Body of pancreas (tissue), 4 donors: ENCODE measurements around the gene DST. TPM values are rescaled to one million over a fixed set of nuclear protein-coding genes. Genes with fewer than 3 reads are reported as not detected.

Experiments used
- ATAC-seq: fragments of 150-250 bp; one replicate; pipeline ENCODE4 v1.9.1; 2016
- DNase-seq, 4 donors: peaks; one replicate each; pipeline ENCODE4 v3.0.0-alpha.2; 2019
- H3K27ac ChIP-seq, 4 donors: fragments of 200-600 bp; sonication (generic); 1 replicate in 3 of 4; 2 replicates in 1 of 4; pipeline versions ENCODE4 v1.5.1 to v1.6.1; 2016 to 2019; ENCODE audit warnings: mild to moderate bottlenecking in 1 of 4, mixed read lengths in 1 of 4, moderate library complexity in 1 of 4
- H3K27me3 ChIP-seq, 2 donors: fragments of 200-600 bp; sonication (generic); one replicate each; pipeline ENCODE4 v1.6.0; 2016; ENCODE audit warnings: mild to moderate bottlenecking in 1 of 2
- H3K36me3 ChIP-seq, 2 donors: fragments of 200-600 bp; sonication (generic); replicated peaks in 1 of 2; 2 replicates each; pipeline ENCODE4 v1.5.1; 2016; ENCODE audit warnings: low read depth in 2 of 2; ENCODE audit not compliant: insufficient read depth in 1 of 2
- H3K4me1 ChIP-seq: fragments of 200-600 bp; sonication (generic); one replicate; pipeline ENCODE4 v1.6.0; 2016
- H3K4me3 ChIP-seq, 2 donors: fragments of 200-600 bp; sonication (generic); 1 replicate in 1 of 2; 2 replicates in 1 of 2; pipeline ENCODE4 v1.5.1; 2016 to 2019
- H3K9me3 ChIP-seq, 3 donors: fragments of 200-600 bp; sonication (generic); 1 replicate in 2 of 3; 2 replicates in 1 of 3; pipeline ENCODE4 v1.5.1; 2016
- CTCF ChIP-seq, 7 experiments: fragments of 450-650 bp in 4 of 7; fragments of 200-600 bp in 3 of 7; sonication (generic) in 3 of 7; IDR thresholded peaks; one replicate each; pipeline ENCODE4 v1.5.1; 2016 to 2019; ENCODE audit warnings: antibody characterized with exemption in 7 of 7
- POLR2A ChIP-seq, 3 donors: fragments of 450-650 bp; IDR thresholded peaks; one replicate each; pipeline ENCODE4 v1.6.1; 2016; ENCODE audit warnings: antibody characterized with exemption in 3 of 3, mild to moderate bottlenecking in 2 of 3
- WGBS, 2 donors: methylation state at CpG; one replicate each; pipeline ENCODE4 v1.1.5; 2017; 5-methylcytosine and 5-hydroxymethylcytosine counted together
- intact Hi-C: fragments of 100-400 bp; cut with DNase I; formaldehyde crosslinking; loops from one replicate; pipeline ENCODE4 v1.15.1; 2023
- total RNA-seq, 2 donors: library from RNA; depleted of rRNA; stranded (reverse); fragments of >200 nt; gene quantifications; one replicate each; pipeline ENCODE4 v1.1.0, GENCODE V29; 2016

Gene DST
- total RNA-seq, 2 donors from 2014 or later: 105 to 117 TPM

GRCh38 chr6:56616967-56617366, 25.7 kb downstream of the DST start:
- intact Hi-C loops: no loop called here
- Histone ChIP-seq H3K4me1 (no peaks in the 10 kb centered on the region), H3K27me3 (no peaks in the 10 kb centered on the region), H3K9me3 (no peaks in the 10 kb centered on the region), H3K4me3 (no peak overlapping the region), H3K27ac (no peak overlapping the region), H3K36me3 (no peaks in the 10 kb centered on the region)
- no peak for TF ChIP-seq CTCF (IDR thresholded peaks at IDR 0.05)
- no peak for TF ChIP-seq POLR2A (IDR thresholded peaks at IDR 0.05)
- DNase-seq (no peak), ATAC-seq (no peak)
- WGBS, 2 donors: 84 to 85% methylated on average over 5 of the region's 5 CpGs

- DNase-seq (no peak), ATAC-seq (no peak)
- WGBS, 2 donors: 64 to 65% methylated on average over 6 of the region's 6 CpGs
- no peak overlapping the region for H3K27ac ChIP-seq
- intact Hi-C loops: no loop called here
- no peaks in the 10 kb centered on the region for H3K4me1 ChIP-seq
- TF ChIP-seq POLR2A (IDR thresholded peaks at IDR 0.05) (no peak), CTCF (IDR thresholded peaks at IDR 0.05) (no peak)
- no peak overlapping the region for H3K4me3 ChIP-seq
- no peaks in the 10 kb centered on the region for H3K27me3 ChIP-seq
- H3K36me3 ChIP-seq: no peaks in the 10 kb centered on the region
- no peaks in the 10 kb centered on the region for H3K9me3 ChIP-seq
Observed at GRCh38 chr6:56613247-56613851, 29.3 kb downstream of the DST start.

GRCh38 chr6:56608332-56608731, 34.4 kb downstream of the DST start:
- no peaks in the 10 kb centered on the region for H3K27me3 ChIP-seq
- intact Hi-C loops: no loop called here
- no peaks in the 10 kb centered on the region for H3K36me3 ChIP-seq
- no peaks in the 10 kb centered on the region for H3K9me3 ChIP-seq
- no peak overlapping the region for H3K27ac ChIP-seq
- no peak for ATAC-seq
- no peaks in the 10 kb centered on the region for H3K4me1 ChIP-seq
- TF ChIP-seq CTCF (IDR thresholded peaks at IDR 0.05) (no peak), POLR2A (IDR thresholded peaks at IDR 0.05) (no peak)
- no peak for DNase-seq
- WGBS, 2 donors: 85% methylated on average over 4 of the region's 4 CpGs
- H3K4me3 ChIP-seq: no peak overlapping the region

GRCh38 chr6:56607111-56607752, 35.5 kb downstream of the DST start:
- H3K4me3 ChIP-seq: no peak overlapping the region
- no peaks in the 10 kb centered on the region for H3K9me3 ChIP-seq
- intact Hi-C loops: no loop called here
- DNase-seq (no peak), ATAC-seq (no peak)
- 65 to 70% methylated on average over 2 of the region's 2 CpGs for WGBS, 2 donors
- H3K4me1 ChIP-seq: no peaks in the 10 kb centered on the region
- no peak for TF ChIP-seq POLR2A (IDR thresholded peaks at IDR 0.05)
- TF ChIP-seq CTCF (IDR thresholded peaks at IDR 0.05): no peak
- no peak overlapping the region for H3K27ac ChIP-seq
- H3K27me3 ChIP-seq: no peaks in the 10 kb centered on the region
- H3K36me3 ChIP-seq: no peaks in the 10 kb centered on the region

GRCh38 chr6:56605435-56605834, 37.3 kb downstream of the DST start:
- intact Hi-C loops: no loop called here
- DNase-seq: no peak
- no peaks in the 10 kb centered on the region for H3K4me1 ChIP-seq
- no peaks in the 10 kb centered on the region for H3K27me3 ChIP-seq
- TF ChIP-seq CTCF (IDR thresholded peaks at IDR 0.05): no peak
- no peak for TF ChIP-seq POLR2A (IDR thresholded peaks at IDR 0.05)
- ATAC-seq: no peak
- H3K36me3 ChIP-seq: no peaks in the 10 kb centered on the region
- no peak overlapping the region for H3K27ac ChIP-seq
- H3K4me3 ChIP-seq: no peak overlapping the region
- H3K9me3 ChIP-seq: no peaks in the 10 kb centered on the region
- WGBS, 2 donors: 82 to 85% methylated on average over 1 of the region's 1 CpG
